Stomach (tissue), 9 donors: ENCODE data around the gene VASP. TPM values are rescaled to one million over a fixed set of nuclear protein-coding genes. Genes with fewer than 3 reads are reported as not detected.
"Not testable (repeated sequence)": the region's sequence is repeated elsewhere in the genome, so short reads cannot be mapped to it uniquely, and the experiment has no call there.

Source experiments
- DNase-seq, 2 donors: peaks; one replicate each; pipeline versions ENCODE4 v3.0.0 to v3.0.0-alpha.2; 2013 to 2019
- H3K27ac ChIP-seq, 5 donors: fragments of 200-600 bp in 4 of 5; sonication (generic) in 4 of 5; one replicate each; pipeline ENCODE4 v1.5.1; 2013 to 2019; ENCODE audit warnings: mild to moderate bottlenecking in 1 of 5, moderate library complexity in 1 of 5
- H3K27me3 ChIP-seq, 3 donors: fragments of 200-600 bp; sonication (generic); one replicate each; pipeline ENCODE4 v1.5.1; 2017 to 2019; ENCODE audit warnings: mixed run types in 1 of 3
- H3K36me3 ChIP-seq, 4 donors: fragments of 200-600 bp; sonication (generic); 1 replicate in 3 of 4; 2 replicates in 1 of 4; pipeline ENCODE4 v1.5.1; 2016 to 2019
- H3K4me1 ChIP-seq, 4 donors: fragments of 200-600 bp; sonication (generic); one replicate each; pipeline ENCODE4 v1.5.1; 2016 to 2019
- H3K4me3 ChIP-seq, 4 donors: fragments of 200-600 bp; sonication (generic) in 3 of 4; one replicate each; pipeline ENCODE4 v1.5.1; 2016 to 2019; ENCODE audit warnings: mild to moderate bottlenecking in 1 of 4
- H3K9me3 ChIP-seq, 4 donors: fragments of 200-600 bp; sonication (generic); one replicate each; pipeline ENCODE4 v1.5.1; 2016 to 2019
- EP300 ChIP-seq: sonication (generic); formaldehyde crosslinking; IDR thresholded peaks from one replicate; pipeline ENCODE4 v1.6.1; 2017; ENCODE audit warnings: antibody characterized with exemption
- POLR2A ChIP-seq, 4 donors: fragments of 450-650 bp; IDR thresholded peaks; one replicate each; pipeline ENCODE4 v1.6.1; 2016; ENCODE audit warnings: antibody characterized with exemption in 4 of 4, control low read depth in 2 of 4, mild to moderate bottlenecking in 1 of 4, moderate library complexity in 1 of 4
- POLR2AphosphoS5 ChIP-seq, 3 donors: sonication (generic); formaldehyde crosslinking; IDR thresholded peaks; one replicate each; pipeline ENCODE4 v1.6.1; 2016; ENCODE audit warnings: antibody characterized with exemption in 3 of 3
- WGBS, 5 donors: extraction: QIAGEN DNeasy Blood & Tissue Kit in 3 of 5; methylation state at CpG; one replicate each; pipeline versions ENCODE4 v1.1.5 to v1.1.7; 2013 to 2018; 5-methylcytosine and 5-hydroxymethylcytosine counted together
- intact Hi-C: fragments of 100-400 bp; cut with DNase I; formaldehyde crosslinking; loops from one replicate; pipeline ENCODE4 v1.15.1; 2023; ENCODE audit warnings: low total_unique reads
- polyA plus RNA-seq, 3 donors: library from polyadenylated mRNA; stranded (reverse); fragments of 200-250 nt; gene quantifications; one replicate each; pipeline ENCODE4 v1.2.3, GENCODE V29; 2013
- total RNA-seq, 5 donors: library from RNA; depleted of rRNA; stranded (reverse); fragments of >200 nt; gene quantifications; one replicate each; pipeline versions ENCODE4 v1.1.0 to v1.2.3, GENCODE V29; 2014 to 2016
- TF ChIP-seq, protein P1 (sequence below), 7 experiments: fragments of 450-650 bp in 4 of 7; fragments of 200-600 bp in 3 of 7; sonication (generic) in 3 of 7; IDR thresholded peaks; one replicate each; pipeline ENCODE4 v1.5.1; 2016 to 2019; ENCODE audit warnings: antibody characterized with exemption in 7 of 7, control low read depth in 2 of 7, mild to moderate bottlenecking in 1 of 7
- donor health status: healthy with polysubstance abuse.
- donor health status: Bipolar disorder and iron deficiency.
- donor health status: healthy.

Gene VASP
- total and polyA plus RNA-seq, 8 donors: 48.4 to 280 (median 97.5) TPM

DNA sequence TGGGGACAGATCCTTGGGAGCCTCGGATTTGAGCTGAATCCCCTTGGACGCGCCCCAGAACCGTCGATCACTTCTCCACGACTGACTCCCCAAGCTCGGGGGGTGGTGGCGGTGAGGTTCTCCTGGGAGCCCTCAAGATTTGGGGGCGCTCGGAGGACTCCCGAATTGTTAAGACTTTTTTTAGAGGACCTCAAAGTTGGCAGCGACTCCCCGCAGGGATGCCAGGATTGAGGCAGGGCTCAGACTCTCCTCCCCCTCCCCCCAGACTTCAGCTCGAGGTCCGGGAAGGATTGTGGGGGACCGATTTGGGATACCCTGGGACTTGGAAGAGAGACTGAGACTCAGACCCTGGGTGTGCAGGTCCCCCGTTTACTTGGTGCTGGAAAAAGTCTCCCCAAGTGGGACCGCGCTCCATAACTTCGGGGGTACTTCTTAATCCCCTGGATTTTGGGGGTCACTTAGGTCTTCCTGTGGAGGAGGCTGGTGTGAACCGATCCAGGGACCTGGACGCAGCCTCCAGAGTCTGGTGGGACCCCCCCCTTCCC lies 665 bp downstream of the VASP start:
- 0 to 2% (median 0%) methylated on average over 16 to 22 of the region's 22 CpGs for WGBS, 5 donors
- no peaks in the 10 kb centered on the region for H3K27me3 ChIP-seq
- intact Hi-C loops: no loop called here
- H3K9me3 ChIP-seq: no peaks in the 10 kb centered on the region
- peaks cover 0 to 14% (median 0%) of the 10 kb centered on the region in 4 donors for H3K36me3 ChIP-seq
- H3K27ac ChIP-seq: peak overlapping the region; percentile 91 to 97 (median 96)
- peaks cover 42 to 55% (median 50%) of the 10 kb centered on the region in 4 donors for H3K4me1 ChIP-seq
- DNase-seq: peak in 1 of 2 donors; percentile 69
- peak overlapping the region; percentile 88 to 98 (median 92) for H3K4me3 ChIP-seq
- no peak for TF ChIP-seq POLR2AphosphoS5 (IDR thresholded peaks at IDR 0.05)
- no peak for TF ChIP-seq POLR2A (IDR thresholded peaks at IDR 0.05)
- TF ChIP-seq, protein P1, sequence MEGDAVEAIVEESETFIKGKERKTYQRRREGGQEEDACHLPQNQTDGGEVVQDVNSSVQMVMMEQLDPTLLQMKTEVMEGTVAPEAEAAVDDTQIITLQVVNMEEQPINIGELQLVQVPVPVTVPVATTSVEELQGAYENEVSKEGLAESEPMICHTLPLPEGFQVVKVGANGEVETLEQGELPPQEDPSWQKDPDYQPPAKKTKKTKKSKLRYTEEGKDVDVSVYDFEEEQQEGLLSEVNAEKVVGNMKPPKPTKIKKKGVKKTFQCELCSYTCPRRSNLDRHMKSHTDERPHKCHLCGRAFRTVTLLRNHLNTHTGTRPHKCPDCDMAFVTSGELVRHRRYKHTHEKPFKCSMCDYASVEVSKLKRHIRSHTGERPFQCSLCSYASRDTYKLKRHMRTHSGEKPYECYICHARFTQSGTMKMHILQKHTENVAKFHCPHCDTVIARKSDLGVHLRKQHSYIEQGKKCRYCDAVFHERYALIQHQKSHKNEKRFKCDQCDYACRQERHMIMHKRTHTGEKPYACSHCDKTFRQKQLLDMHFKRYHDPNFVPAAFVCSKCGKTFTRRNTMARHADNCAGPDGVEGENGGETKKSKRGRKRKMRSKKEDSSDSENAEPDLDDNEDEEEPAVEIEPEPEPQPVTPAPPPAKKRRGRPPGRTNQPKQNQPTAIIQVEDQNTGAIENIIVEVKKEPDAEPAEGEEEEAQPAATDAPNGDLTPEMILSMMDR (IDR thresholded peaks at IDR 0.05): no peak
- TF ChIP-seq EP300: no peak

DNA sequence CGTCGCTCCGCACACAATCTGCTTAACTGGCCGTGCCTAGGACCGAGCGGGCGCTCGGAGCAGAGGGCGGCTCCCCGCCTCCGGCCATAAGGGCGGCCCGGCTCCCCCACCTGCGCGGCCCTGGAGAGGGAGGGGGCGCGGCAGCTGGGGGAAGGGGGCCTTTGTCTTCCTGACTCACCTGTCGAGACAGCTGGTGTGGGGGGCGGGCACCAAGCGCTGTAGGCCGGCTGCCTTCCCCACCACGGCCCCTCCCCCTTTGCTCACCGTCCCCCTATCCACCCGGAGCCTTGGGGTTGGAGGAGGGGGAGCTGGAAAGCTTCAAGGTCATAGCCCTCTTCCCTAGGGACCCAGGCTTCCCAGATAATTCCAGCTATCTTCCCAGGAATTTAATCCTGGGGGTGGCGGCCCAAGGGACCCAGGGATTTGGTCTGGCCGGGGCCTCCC lies 1.2 kb downstream of the VASP start:
- intact Hi-C loops: no loop called here
- WGBS, 5 donors: 0 to 1% (median 0%) methylated on average over 6 to 26 of the region's 26 CpGs

DNA sequence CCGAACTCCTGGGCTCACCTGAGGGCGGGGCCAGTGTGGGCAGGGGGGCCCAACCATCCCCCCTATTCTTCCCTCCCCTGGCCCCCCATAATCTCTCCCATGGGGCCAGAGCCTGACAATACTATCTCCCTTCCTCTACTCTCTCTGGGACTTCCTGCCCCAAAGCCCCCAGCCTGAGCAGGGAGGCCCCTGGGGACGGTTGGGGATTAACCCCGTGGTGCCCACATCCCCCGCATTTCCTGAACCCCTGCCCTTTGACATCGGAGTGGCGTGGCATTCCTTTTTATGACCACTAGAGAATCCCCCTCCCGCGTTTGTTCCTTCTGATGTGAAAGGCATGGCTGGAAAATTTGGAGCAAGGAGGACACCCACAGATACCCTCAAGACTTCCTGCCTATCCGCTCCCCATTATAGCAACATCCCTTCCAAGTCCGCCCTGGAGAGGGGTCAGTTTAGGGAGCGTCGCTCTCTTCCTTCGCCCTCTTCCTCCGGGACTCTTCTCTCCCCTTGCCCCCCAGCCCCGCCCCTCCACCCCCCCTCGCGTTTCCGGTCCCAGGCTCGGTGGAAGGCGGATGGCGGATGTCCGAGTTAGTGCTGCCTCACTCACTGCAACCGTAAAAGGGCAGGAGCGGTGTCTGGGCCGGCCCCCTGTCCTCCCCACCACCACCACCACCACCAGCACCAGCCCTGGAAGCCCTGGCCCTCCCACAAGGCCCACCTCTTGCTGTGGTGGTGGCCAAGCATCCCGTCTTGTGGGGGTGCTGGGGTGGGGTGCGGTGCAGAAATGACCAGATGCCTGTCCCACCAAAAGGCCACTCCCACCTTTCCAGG lies 1.8 kb downstream of the VASP start:
- Histone ChIP-seq H3K9me3 (no peaks in the 10 kb centered on the region), H3K36me3 (peaks cover 0 to 14% (median 0%) of the 10 kb centered on the region in 4 donors), H3K27me3 (no peaks in the 10 kb centered on the region), H3K27ac (peak overlapping the region; percentile 91 to 97 (median 96)), H3K4me3 (peak overlapping the region; percentile 88 to 98 (median 92)), H3K4me1 (peaks cover 53 to 67% (median 61%) of the 10 kb centered on the region in 4 donors)
- intact Hi-C loops: no loop called here
- DNase-seq: peak; percentile 73 to 83
- 1 to 2% (median 1%) methylated on average over 23 to 28 of the region's 28 CpGs for WGBS, 5 donors
- TF ChIP-seq POLR2A (IDR thresholded peaks at IDR 0.05): no peak
- TF ChIP-seq EP300: no peak
- peak in 1 of 3 donors; percentile 61 for TF ChIP-seq POLR2AphosphoS5 (IDR thresholded peaks at IDR 0.05)
- TF ChIP-seq, protein P1 (IDR thresholded peaks at IDR 0.05): peak in 1 of 7 experiments; percentile 10

More for the DNA sequence above, 1.2 kb downstream of the VASP start:
- peaks cover 0 to 14% (median 0%) of the 10 kb centered on the region in 4 donors for H3K36me3 ChIP-seq
- no peaks in the 10 kb centered on the region for H3K27me3 ChIP-seq
- peak overlapping the region; percentile 88 to 98 (median 92) for H3K4me3 ChIP-seq
- DNase-seq: peak; percentile 50 to 91
- TF ChIP-seq, protein P1 (IDR thresholded peaks at IDR 0.05): no peak
- no peak for TF ChIP-seq EP300
- TF ChIP-seq POLR2AphosphoS5 (IDR thresholded peaks at IDR 0.05): no peak
- TF ChIP-seq POLR2A (IDR thresholded peaks at IDR 0.05): no peak
- peaks cover 47 to 60% (median 55%) of the 10 kb centered on the region in 4 donors for H3K4me1 ChIP-seq
- H3K27ac ChIP-seq: peak overlapping the region; percentile 91 to 97 (median 96)
- H3K9me3 ChIP-seq: no peaks in the 10 kb centered on the region

DNA sequence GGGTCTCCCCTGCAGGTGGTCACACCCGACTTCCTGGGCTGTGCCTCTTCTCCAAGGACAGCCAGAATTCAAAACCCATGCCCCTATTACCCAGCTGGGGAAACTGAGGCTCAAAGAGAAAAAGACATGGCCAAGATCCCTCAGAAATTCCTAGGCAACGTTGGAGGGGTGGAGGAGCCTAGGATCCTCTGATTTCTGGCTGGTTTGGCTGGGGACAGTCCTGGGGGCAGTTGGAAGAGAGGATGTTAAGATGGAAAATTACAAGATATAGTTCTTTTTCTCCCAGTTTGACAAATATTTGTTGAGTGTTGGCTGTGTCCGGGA lies 2.4 kb downstream of the VASP start:
- intact Hi-C loops: no loop called here
- no peaks in the 10 kb centered on the region for H3K9me3 ChIP-seq
- no peak for DNase-seq
- H3K4me3 ChIP-seq: peak overlapping the region; percentile 88 to 98 (median 92)
- no peaks in the 10 kb centered on the region for H3K27me3 ChIP-seq
- peaks cover 0 to 14% (median 0%) of the 10 kb centered on the region in 4 donors for H3K36me3 ChIP-seq
- H3K4me1 ChIP-seq: peaks cover 59 to 73% (median 67%) of the 10 kb centered on the region in 4 donors
- no peak for TF ChIP-seq EP300
- TF ChIP-seq POLR2A (IDR thresholded peaks at IDR 0.05): no peak
- TF ChIP-seq, protein P1 (IDR thresholded peaks at IDR 0.05): no peak
- TF ChIP-seq POLR2AphosphoS5 (IDR thresholded peaks at IDR 0.05): no peak
- peak overlapping the region; percentile 91 to 97 (median 96) for H3K27ac ChIP-seq
- 4 to 11% (median 6%) methylated on average over 2 to 3 of the region's 3 CpGs for WGBS, 5 donors

DNA sequence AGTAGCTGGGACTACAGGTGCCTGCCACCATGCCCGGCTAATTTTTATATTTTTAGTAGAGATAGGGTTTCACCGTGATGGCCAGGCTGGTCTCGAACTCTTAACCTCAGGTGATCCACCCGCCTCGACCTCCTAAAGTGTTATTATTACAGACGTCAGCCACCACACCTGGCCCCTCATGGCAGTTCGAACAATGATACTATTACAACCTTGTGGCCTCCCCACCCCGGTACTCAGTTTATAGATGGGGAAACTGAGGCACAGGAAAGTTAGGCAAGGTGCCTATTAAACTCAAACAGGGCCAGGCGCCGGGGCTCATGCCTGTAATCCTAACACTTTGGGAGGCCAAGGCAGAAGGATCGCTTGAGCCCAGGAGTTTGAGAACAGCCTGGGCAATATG lies 3.1 kb downstream of the VASP start:
- Histone ChIP-seq H3K27ac (peak overlapping the region; percentile 33 to 97 (median 96)), H3K4me1 (peaks cover 66 to 76% (median 72%) of the 10 kb centered on the region in 4 donors), H3K4me3 (peak overlapping the region; percentile 88 to 98 (median 92)), H3K36me3 (peaks cover 0 to 14% (median under 1%) of the 10 kb centered on the region in 4 donors)
- 72 to 80% (median 78%) methylated on average over 11 of the region's 11 CpGs for WGBS, 5 donors
- DNase-seq, intact Hi-C loops, H3K27me3 ChIP-seq, H3K9me3 ChIP-seq: not testable (repeated sequence)
